Activated T-helper 1 cell treated with anti-CD3 and anti-CD28 coated beads, Interleukin-2, amount 50 U/mL, for 16 hours (primary cell): ENCODE measurements around the gene GABRR1.

ENCODE experiments used
- DNase-seq, 2 donors: peaks; one replicate each; pipeline ENCODE4 v3.0.0-alpha.2; 2020; ENCODE audit warnings: low read depth in 1 of 2, low spot score in 1 of 2

The GABRR1 gene

GRCh38 chr6:89216411-89216810 lies 747 bp downstream of the GABRR1 start:
- DNase-seq: no peak

DNA sequence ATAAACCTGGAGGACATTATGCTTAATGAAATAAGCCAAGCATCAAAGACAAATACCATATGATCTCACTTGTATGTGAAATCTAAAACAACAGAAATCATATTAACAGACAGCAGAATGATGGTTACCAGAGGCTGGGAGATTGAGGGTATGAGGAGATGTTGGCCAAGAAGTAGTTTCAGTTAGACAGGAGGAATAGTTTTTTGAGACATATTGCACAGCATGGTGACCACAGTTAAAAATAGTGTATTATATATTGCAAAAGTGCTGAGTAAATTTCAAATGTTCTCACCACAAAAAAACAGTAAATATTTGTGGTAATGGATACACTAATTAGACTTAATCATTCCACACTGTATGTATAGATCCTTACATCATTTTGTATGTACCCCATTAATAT lies 1.8 kb downstream of the GABRR1 start:
- no peak for DNase-seq

- DNase-seq: no peak
Observed at GRCh38 chr6:89214197-89214596, 3.0 kb downstream of the GABRR1 start.

GRCh38 chr6:89212472-89212871 lies 4.7 kb downstream of the GABRR1 start:
- DNase-seq: no peak

GRCh38 chr6:89209457-89209856 lies 7.7 kb downstream of the GABRR1 start:
- DNase-seq: no peak

GRCh38 chr6:89208551-89208950 lies 8.6 kb downstream of the GABRR1 start:
- DNase-seq: no peak

DNA sequence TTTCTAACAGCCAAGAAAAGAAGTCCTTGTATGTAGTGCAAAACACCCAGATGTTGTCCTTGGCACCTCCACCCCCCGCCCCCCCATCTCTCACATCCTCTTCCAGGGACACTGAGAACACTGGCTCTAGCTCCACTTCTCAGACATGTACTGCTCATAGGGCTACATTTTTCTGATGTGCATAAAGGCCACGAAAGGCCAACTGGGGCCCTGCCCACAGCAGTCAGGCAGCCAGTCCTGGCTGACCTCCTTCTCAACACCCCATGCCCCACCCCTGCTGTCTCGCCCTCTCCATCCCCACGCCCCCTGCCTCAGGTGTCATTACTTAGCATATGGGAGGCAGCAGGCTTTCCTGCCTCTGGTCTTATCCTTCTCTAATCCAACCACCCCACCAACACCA lies 11.3 kb downstream of the GABRR1 start:
- DNase-seq: no peak

GRCh38 chr6:89204096-89204495 lies 13.1 kb downstream of the GABRR1 start:
- DNase-seq: no peak

GRCh38 chr6:89200706-89201215 lies 16.4 kb downstream of the GABRR1 start:
- DNase-seq: no peak

DNA sequence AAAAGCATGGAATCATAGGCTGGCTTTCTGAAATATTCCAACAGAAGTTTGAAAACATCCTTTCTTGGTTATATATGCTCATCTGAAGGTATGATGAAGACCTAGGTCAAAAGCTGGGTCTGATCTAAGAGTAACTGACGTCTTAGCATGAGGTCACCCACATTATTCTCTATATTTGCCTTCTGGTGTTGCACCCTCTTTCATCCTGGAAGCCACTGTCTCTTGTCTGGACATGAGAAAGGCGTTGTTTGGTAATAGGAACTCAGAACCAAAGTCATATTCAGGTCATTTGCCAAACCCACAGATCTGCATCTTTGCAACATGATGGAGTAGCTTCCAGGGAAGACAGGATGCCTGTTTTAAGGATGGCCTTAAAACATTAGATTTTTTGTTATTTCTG lies 17.6 kb downstream of the GABRR1 start:
- no peak for DNase-seq

- DNase-seq: no peak
Observed at GRCh38 chr6:89198235-89198634, 18.9 kb downstream of the GABRR1 start.

- DNase-seq: no peak
Observed at GRCh38 chr6:89197141-89197540, 20.0 kb downstream of the GABRR1 start.

GRCh38 chr6:89194559-89194958 lies 22.6 kb downstream of the GABRR1 start:
- DNase-seq: no peak

DNA sequence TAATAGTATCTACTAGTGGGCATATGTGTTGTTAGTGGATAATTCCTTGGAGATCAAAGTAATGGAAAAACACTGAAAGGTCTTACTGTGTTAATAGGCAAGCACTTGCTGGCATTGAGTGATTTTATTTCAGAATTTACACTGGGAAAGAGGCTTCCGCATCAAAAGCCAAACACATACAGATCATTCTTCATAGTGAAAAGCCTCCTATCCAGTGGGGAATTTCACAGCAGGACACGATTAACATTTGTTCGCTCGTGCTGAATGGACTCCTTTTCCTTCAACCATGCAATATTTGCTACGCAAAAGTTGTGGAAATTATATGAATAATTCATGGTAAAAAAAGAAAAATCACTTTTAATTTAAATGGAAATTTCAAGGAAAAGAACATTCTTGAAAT lies 26.4 kb downstream of the GABRR1 start:
- no peak for DNase-seq

DNA sequence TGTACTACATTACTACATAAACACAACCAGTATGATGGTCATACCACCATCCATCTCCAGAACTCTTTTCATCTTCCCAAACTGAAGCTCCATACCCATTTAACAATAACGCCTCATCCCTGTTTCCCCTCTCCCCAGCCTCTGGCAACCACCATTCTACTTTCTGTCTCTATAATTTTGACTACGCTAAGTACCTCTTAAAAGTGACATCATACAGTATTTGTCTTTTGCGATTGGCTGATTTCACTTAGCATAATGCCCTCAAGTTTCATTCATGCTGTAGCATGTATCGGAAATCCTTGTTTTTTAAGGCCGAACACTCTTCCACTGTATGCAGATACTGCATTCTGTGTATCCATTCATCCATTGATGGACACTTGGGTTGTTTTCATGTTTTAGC lies 29.7 kb downstream of the GABRR1 start:
- DNase-seq: no peak

GRCh38 chr6:89186762-89187161 lies 30.4 kb downstream of the GABRR1 start:
- DNase-seq: no peak

GRCh38 chr6:89184344-89184743 lies 32.8 kb downstream of the GABRR1 start:
- DNase-seq: no peak

DNA sequence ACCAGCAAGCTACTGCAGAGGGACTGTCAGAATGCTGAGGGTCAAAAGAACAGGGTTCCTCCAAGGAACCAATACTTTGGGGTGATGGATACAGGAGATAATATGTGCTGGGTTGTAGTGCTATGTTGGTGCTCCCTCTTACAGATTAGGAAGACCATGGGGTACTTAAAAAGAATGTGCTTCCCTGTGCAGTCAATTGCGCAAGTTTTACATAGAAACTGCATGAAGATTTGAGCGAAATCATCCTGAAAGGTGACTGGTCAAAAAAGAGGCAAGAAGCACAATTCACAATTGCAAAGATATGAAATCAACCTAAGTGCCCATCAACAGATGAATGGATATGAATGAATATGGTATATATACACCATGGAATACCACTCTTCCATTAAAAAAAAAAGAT lies 33.9 kb downstream of the GABRR1 start:
- DNase-seq: no peak

- DNase-seq: no peak
Observed at GRCh38 chr6:89180971-89181370, 36.2 kb downstream of the GABRR1 start.

DNA sequence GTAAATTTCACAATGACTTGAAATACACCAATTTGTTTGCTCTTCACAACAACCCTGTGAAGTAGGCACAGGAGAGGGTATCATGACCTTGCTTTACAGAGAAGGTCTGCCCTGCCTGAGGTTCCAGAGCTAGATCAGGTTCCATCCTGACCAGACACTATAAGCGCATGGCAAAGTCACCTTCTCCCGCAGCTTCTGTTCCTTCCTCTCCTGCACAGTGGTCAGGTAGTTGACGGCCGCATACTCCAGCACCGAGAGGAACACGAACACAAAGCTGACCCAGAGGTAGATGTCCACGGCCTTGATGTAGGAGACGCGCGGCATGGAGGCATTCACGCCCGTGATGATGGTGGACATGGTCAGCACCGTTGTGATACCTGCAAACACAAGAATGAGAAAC lies 37.0 kb downstream of the GABRR1 start:
- no peak for DNase-seq

GRCh38 chr6:89173634-89174033 lies 43.5 kb downstream of the GABRR1 start:
- no peak for DNase-seq

DNA sequence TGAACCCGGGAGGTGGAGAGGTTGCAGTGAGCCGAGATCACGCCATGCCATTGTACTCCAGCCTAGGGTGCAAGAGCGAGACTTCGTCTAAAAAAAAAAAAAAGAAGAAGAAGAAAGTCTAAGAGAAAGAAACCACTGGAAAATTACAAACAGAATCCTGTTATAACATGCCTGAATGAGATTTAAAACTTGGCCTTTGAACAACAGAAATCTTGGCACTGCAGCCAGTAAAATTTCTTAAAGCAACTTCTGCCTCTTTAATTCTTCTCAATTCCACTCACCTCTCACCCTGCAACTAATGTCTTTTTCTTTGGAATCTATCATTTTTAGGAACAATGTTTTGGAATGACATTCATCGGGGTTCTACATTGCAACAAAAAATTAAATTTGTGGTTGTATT lies 45.0 kb downstream of the GABRR1 start:
- DNase-seq: no peak

DNA sequence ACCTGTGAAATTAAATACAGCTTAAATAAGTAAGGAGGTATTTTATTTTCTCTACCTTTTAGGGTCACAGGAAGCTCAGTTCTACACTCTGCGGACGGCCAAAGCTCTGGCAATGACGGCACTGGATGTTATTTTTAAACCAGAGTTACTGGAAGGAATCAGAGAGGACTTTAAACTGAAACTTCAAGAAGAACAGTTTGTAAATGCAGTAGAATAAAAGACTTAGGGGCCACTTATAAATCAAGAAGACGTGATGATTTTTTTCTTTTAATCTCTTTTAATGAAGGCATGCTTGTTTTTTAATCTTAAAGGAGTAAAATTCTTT lies 55.1 kb downstream of the GABRR1 start:
- no peak for DNase-seq
